ENCODE measurements around the gene NENF.
"Not testable (repeated sequence)": the region's sequence is repeated elsewhere in the genome, so short reads cannot be mapped to it uniquely, and the experiment has no call there.

NENF gene

GRCh38 chr1:212432661-212433576 is at the start of gene NENF:
Gene NENF, plus strand, starts transcription at chr1:212432920. Its CDS starts 24 bp downstream, at chr1:212432944.
- peak; percentile 93 for DNase-seq

- DNase-seq = no peak
Measured at GRCh38 chr1:212386029-212386428, 46.7 kb upstream of the NENF start.

- DNase-seq = no peak
Measured at GRCh38 chr1:212388985-212389716, 43.6 kb upstream of the NENF start.

GRCh38 chr1:212395678-212396437 is 36.9 kb upstream of the NENF start:
- not testable (repeated sequence) for DNase-seq

- peak; percentile 12 for DNase-seq
Measured at GRCh38 chr1:212396638-212397037, 36.1 kb upstream of the NENF start.

GRCh38 chr1:212397171-212397570 is 35.5 kb upstream of the NENF start:
- DNase-seq = no peak

- DNase-seq = no peak
Measured at GRCh38 chr1:212401042-212401441, 31.7 kb upstream of the NENF start.

- no peak for DNase-seq
Measured at GRCh38 chr1:212401838-212402582, 30.7 kb upstream of the NENF start.

GRCh38 chr1:212402666-212403321 is 29.9 kb upstream of the NENF start:
- no peak for DNase-seq

GRCh38 chr1:212410231-212410820 is 22.4 kb upstream of the NENF start:
- DNase-seq = no peak

GRCh38 chr1:212412374-212412773 is 20.3 kb upstream of the NENF start:
- DNase-seq = no peak

- peak; percentile 68 for DNase-seq
Measured at GRCh38 chr1:212413902-212414327, 18.8 kb upstream of the NENF start.

- DNase-seq = peak; percentile 97
Measured at GRCh38 chr1:212414328-212415106, 18.2 kb upstream of the NENF start, which contains the start of gene PACC1. Gene PACC1, minus strand, starts transcription at chr1:212414886. Its CDS starts 129 bp downstream, at chr1:212414757.

GRCh38 chr1:212415107-212415841 is 17.4 kb upstream of the NENF start:
- DNase-seq = peak; percentile 72

- DNase-seq = no peak
Measured at GRCh38 chr1:212421165-212421564, 11.6 kb upstream of the NENF start.

- DNase-seq = no peak
Measured at GRCh38 chr1:212423879-212424278, 8.8 kb upstream of the NENF start.

- DNase-seq = peak; percentile 22
Measured at GRCh38 chr1:212428496-212428895, 4.2 kb upstream of the NENF start.

GRCh38 chr1:212430416-212430815 is 2.3 kb upstream of the NENF start:
- no peak for DNase-seq

GRCh38 chr1:212430955-212431394 is 1.7 kb upstream of the NENF start:
- DNase-seq = peak; percentile 48

GRCh38 chr1:212431644-212432043 is 1.1 kb upstream of the NENF start:
- no peak for DNase-seq

All from hematopoietic multipotent progenitor cell treated with erythropoietin and hydrocortisone succinate and interleukin-3 and kit ligand, for 6 days (in vitro differentiated cells).